Limb (tissue), 2 donors: ENCODE results near the gene PCDHGB4.
"Not testable (repeated sequence)": the region's sequence is repeated elsewhere in the genome, so short reads cannot be mapped to it uniquely, and the experiment has no call there.

Experiments used
- DNase-seq, 2 donors: peaks; one replicate each; pipeline ENCODE4 v3.0.0-alpha.2; 2016; ENCODE audit errors: extremely low spot score in 2 of 2

Gene PCDHGB4

DNA sequence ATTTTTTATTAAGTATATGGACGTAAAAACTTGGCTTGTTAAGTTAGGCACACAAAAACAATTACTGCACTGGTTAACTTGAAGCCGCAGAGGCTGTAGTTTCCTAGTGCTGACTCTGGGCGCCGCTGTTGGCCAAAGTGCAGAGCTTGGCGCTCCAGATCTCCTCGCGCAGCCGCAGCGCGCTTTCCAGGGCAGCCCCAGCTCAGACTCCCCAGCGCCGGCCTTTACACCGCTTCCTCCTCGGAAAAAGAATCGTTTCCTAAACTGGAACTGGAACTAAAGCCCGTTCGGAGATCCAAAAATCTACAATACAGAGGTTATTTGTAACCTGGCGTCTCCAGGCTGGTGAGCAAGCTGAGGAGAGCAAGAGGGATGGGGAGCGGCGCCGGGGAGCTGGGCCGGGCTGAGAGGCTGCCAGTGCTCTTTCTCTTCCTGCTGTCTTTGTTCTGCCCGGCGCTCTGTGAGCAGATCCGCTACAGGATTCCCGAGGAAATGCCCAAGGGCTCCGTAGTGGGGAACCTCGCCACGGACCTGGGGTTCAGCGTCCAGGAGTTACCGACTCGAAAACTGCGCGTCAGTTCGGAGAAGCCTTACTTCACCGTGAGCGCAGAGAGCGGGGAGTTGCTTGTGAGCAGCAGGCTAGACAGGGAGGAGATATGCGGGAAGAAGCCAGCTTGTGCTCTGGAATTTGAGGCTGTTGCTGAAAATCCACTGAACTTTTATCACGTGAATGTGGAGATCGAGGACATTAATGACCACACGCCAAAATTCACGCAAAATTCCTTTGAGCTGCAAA is 10.5 kb downstream of the PCDHGB4 start, which contains the start of gene PCDHGB5:
Gene PCDHGB5 (plus strand): TSS at position 192 of the 796 bp plus-strand sequence. CDS start 181 bp downstream, at position 373.
- not testable (repeated sequence) for DNase-seq

DNA sequence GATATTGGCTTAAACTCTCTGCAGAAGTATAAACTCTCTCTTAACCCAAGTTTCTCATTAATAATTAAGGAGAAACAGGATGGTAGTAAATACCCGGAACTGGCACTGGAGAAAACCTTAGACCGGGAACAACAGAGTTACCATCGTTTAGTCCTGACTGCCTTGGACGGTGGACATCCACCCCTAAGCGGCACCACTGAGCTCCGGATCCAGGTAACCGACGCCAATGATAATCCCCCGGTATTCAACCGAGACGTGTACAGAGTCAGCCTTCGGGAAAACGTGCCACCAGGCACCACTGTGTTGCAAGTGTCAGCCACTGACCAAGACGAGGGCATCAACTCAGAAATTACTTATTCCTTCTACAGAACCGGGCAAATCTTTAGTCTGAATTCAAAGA is 11.1 kb downstream of the PCDHGB4 start:
- DNase-seq = no peak

DNA sequence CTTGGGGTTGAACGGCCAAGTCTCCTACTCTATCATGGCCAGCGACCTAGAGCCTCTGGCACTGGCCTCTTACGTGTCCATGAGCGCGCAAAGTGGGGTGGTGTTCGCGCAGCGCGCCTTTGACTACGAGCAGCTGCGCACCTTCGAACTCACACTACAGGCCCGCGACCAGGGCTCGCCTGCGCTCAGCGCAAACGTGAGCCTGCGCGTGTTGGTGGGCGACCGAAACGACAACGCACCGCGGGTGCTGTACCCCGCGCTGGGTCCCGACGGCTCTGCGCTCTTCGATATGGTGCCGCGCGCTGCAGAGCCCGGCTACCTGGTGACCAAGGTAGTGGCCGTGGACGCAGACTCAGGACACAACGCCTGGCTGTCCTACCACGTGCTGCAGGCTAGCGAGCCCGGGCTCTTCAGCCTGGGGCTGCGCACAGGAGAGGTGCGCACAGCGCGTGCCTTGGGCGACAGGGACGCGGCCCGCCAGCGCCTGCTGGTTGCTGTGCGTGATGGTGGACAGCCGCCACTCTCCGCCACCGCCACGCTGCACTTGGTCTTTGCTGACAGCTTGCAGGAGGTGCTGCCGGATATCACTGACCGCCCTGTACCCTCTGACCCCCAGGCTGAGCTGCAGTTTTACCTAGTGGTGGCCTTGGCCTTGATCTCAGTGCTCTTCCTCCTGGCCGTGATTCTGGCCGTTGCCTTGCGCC is 12.2 kb downstream of the PCDHGB4 start:
- DNase-seq = no peak

DNA sequence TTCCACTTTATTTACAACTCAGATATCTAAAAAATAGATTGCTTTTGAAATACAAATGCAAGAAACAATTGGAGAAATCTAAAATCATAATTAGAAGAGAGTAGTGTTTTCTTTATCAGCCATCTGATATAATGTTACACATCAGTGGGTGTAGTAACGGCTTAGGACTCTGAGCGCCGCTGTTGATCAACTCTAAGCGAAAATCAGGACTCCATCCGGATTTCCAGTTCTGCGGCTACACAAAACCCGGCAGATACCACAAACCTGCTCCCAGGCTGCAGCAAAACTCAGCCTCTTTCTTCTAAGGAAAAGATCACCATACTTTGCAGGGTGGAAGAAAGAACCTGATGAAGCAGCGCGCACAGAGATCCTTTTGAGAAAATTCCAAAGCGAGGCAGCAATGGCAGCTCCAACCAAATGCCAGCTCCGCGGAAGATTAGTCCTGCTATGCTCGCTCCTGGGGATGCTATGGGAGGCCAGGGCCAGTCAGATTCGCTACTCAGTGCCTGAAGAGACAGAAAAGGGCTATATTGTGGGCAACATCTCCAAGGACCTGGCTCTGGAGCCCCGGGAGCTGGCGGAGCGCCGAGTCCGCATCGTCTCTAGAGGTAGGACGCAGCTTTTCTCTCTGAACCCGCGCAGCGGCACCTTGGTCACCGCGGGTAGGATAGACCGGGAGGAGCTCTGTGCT is 15.2 kb downstream of the PCDHGB4 start, which contains the start of gene PCDHGA9:
Gene PCDHGA9 (plus strand): TSS at position 226 of the 691 bp plus-strand sequence. CDS start 175 bp downstream, at position 401.
- peak in 1 of 2 donors; percentile 3 for DNase-seq

DNA sequence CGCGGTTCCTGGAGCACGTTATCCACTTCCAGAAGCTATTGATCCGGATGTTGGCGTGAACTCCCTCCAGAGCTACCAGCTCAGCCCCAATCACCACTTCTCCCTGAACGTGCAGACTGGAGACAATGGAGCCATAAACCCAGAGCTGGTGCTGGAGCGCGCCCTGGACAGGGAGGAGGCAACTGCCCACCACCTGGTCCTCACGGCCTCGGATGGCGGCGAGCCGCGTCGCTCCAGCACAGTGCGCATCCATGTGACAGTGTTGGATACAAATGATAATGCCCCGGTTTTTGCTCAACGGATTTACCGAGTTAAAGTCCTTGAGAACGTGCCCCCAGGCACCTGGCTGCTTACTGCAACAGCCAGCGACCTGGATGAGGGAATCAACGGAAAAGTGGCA is 15.9 kb downstream of the PCDHGB4 start:
- DNase-seq = no peak

DNA sequence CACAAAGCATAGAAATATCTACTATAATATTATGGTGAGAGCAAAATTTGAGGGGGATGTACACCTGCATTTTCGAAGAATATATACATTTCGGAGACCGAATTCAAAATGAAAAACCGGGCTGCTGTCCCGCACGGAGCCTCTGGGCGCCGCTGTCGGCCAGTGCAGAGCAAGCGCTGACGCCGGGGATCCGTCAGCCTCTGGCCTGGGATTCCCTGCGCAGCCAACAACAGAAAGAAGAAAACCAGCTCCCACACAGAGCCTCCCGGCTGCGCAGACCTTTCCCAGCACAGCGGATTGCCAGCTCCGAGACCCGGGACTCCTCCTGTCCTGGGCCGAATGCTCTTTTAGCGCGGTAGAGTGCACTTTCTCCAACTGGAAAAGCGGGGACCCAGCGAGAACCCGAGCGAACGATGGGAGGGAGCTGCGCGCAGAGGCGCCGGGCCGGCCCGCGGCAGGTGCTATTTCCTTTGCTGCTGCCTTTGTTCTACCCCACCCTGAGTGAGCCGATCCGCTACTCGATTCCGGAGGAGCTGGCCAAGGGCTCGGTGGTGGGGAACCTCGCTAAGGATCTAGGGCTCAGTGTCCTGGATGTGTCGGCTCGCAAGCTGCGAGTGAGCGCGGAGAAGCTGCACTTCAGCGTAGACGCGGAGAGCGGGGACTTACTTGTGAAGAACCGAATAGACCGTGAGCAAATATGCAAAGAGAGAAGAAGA is 20.4 kb downstream of the PCDHGB4 start, which contains the start of gene PCDHGB6:
Gene PCDHGB6 (plus strand): TSS at position 232 of the 716 bp plus-strand sequence. CDS start 182 bp downstream, at position 414.
- peak; percentile 16 to 61 for DNase-seq

DNA sequence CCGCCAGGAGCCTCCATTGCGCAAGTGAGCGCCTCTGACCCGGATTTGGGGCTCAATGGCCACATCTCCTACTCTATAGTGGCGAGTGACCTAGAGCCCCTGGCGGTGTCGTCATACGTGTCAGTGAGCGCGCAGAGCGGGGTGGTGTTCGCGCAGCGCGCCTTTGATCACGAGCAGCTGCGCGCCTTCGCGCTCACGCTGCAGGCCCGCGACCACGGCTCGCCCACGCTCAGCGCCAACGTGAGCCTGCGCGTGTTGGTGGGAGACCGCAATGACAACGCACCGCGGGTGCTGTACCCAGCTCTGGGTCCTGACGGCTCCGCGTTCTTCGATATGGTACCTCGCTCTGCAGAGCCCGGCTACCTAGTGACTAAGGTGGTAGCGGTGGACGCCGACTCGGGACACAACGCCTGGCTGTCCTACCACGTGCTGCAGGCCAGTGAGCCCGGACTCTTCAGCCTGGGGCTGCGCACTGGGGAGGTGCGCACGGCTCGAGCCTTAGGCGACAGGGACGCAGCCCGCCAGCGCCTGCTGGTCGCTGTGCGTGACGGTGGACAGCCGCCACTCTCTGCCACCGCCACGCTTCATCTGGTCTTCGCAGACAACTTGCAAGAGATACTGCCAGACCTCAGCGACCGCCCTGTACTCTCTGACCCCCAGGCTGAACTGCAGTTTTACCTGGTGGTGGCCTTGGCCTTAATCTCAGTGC is 22.3 kb downstream of the PCDHGB4 start:
- no peak for DNase-seq

DNA sequence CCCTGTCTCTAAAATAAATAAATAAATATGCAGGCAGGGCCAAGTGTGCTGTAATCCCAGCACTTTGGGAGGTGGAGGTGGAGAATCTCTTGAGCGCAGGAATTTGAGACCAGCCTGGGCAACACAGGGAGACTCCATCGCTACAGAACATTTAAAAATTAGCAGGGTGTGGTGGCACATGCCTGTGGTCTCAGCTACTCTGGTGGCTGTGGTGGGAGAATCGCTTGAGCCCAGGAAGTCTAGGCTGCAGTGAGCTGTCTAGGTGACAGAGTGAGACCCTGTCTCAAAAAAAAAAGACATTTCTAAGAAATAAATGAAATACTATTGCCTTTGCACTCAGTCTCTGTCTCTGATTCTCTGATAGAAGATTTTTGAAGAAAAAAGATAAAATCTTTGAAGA is 24.1 kb downstream of the PCDHGB4 start:
- no peak for DNase-seq

DNA sequence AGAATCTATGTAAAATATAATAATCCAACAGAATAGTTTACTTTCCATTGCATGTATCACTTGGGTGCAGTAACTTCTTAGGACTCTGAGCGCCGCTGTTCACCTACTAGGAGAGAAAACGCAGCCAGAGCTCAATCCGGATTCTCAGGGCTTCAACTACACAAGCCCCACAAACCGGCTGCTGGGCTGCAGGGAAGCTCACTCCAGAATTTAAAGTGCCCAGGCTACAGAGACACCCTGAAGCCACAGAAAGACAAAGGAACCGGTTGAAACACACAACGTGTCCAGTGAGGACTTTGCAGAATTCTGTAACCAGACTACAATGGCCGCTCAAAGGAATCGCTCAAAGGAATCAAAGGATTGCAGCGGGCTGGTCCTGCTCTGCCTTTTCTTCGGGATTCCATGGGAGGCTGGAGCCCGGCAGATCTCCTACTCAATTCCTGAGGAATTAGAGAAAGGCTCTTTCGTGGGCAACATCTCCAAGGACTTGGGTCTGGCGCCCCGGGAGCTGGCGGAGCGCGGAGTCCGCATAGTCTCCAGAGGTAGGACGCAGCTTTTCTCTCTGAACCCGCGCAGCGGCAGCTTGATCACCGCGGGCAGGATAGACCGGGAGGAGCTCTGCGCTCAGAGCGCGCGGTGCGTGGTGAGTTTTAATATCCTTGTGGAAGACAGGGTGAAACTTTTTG is 25.5 kb downstream of the PCDHGB4 start, which contains the start of gene PCDHGA10:
Gene PCDHGA10 (plus strand): TSS at position 134 of the 686 bp plus-strand sequence. CDS start 189 bp downstream, at position 323.
- peak in 1 of 2 donors; percentile 5 for DNase-seq

DNA sequence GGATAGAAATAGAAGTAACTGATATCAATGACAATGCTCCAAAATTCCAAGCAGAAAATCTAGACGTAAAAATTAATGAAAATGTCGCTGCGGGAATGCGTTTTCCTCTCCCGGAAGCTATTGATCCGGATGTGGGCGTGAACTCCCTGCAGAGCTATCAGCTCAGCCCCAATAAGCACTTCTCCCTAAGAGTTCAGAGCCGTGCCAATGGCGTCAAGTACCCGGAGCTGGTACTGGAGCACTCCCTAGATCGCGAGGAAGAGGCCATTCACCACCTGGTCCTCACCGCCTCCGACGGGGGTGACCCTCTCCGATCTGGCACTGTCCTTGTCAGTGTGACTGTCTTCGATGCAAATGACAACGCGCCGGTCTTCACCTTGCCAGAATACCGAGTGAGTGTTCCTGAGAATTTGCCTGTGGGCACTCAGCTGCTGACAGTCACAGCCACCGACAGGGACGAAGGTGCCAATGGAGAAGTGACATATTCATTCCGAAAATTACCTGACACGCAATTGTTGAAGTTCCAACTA is 26.1 kb downstream of the PCDHGB4 start:
- DNase-seq = no peak

DNA sequence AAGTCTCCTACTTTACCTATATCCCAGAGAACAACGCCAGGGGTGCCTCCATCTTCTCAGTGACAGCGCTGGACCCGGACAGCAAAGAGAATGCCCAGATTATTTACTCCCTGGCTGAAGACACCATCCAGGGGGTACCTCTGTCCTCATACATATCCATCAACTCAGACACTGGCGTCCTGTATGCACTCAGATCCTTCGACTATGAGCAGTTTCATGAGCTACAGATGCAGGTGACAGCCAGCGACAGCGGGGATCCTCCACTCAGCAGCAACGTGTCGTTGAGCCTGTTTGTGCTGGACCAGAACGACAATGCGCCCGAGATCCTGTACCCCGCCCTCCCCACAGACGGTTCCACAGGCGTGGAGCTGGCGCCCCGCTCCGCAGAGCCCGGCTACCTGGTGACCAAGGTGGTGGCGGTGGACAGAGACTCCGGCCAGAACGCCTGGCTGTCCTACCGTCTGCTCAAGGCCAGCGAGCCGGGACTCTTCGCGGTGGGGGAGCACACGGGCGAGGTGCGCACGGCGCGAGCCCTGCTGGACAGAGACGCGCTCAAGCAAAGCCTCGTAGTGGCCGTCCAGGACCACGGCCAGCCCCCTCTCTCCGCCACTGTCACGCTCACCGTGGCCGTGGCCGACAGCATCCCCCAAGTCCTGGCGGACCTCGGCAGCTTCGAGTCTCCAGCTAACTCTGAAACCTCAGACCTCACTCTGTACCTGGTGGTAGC is 27.2 kb downstream of the PCDHGB4 start:
- DNase-seq = not testable (repeated sequence)

DNA sequence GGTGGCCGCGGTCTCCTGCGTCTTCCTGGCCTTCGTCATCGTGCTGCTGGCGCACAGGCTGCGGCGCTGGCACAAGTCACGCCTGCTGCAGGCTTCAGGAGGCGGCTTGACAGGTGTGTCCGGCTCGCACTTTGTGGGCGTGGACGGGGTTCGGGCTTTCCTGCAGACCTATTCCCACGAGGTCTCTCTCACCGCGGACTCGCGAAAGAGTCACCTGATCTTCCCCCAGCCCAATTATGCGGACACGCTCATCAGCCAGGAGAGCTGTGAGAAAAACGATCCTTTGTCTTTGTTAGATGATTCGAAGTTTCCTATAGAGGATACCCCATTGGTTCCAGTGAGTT is 27.7 kb downstream of the PCDHGB4 start:
- DNase-seq = not testable (repeated sequence)

DNA sequence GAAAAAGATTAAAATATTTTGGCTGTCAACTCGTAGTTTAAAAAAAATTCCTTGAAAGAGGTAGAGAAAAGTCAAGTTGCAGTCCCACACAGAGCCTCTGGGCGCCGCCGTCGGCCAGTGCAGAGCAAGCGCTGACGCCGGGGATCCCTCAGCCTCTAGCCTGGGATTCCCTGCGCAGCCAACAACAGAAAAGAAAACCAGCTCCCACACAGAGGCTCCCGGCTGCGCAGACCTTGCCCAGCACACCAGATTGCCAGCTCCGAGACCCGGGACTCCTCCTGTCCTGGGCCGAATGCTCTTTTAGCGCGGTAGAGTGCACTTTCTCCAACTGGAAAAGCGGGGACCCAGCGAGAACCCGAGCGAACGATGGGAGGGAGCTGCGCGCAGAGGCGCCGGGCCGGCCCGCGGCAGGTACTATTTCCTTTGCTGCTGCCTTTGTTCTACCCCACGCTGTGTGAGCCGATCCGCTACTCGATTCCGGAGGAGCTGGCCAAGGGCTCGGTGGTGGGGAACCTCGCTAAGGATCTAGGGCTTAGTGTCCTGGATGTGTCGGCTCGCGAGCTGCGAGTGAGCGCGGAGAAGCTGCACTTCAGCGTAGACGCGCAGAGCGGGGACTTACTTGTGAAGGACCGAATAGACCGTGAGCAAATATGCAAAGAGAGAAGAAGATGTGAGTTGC is 30.1 kb downstream of the PCDHGB4 start, which contains the start of gene PCDHGB7:
Gene PCDHGB7 (plus strand): TSS at position 184 of the 679 bp plus-strand sequence. CDS start 183 bp downstream, at position 367.
- DNase-seq = peak; percentile 44 to 67

DNA sequence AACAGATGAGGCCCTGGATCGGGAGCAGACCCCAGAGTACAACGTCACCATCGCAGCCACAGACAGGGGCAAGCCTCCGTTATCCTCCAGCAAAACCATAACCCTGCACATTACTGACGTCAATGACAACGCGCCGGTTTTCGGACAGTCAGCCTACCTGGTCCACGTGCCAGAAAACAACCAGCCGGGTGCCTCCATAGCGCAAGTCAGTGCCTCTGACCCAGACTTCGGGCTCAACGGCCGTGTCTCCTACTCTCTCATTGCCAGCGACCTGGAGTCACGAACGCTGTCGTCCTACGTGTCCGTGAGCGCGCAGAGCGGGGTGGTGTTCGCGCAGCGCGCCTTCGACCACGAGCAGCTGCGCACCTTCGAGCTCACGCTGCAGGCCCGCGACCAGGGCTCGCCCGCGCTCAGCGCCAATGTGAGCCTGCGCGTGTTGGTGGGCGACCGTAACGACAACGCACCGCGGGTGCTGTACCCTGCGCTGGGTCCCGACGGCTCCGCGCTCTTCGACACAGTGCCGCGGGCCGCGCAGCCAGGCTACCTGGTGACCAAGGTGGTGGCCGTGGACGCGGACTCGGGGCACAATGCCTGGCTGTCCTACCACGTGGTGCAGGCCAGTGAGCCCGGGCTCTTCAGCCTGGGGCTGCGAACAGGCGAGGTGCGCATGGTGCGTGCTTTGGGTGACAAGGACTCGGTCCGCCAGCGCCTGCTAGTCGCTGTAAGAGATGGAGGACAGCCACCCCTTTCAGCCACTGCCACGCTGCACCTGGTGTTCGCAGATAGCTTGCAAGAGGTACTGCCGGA is 31.8 kb downstream of the PCDHGB4 start:
- no peak for DNase-seq

DNA sequence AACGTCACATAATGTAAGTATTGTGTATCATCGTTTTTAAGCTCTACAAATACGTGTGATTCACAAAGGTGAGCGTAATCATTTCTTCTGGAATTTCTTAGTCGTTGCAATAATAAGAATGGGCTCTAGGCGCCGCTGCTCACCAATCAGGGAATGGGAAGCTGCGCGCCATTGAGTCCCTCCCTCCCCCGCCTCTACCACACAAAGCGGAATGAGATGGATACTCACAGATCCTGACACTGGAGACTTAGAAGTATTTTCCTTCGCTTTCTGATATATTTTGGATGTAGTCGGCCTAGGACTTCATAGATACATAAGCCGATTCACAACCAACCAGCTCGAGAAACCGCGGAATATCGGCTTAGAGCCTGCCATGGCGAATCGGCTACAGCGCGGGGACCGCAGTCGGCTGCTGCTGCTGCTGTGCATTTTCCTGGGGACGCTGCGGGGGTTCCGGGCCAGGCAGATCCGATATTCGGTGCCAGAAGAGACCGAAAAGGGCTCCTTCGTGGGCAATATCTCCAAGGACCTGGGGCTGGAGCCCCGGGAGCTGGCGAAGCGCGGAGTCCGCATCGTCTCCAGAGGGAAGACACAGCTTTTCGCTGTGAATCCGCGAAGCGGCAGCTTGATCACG is 33.5 kb downstream of the PCDHGB4 start, which contains the start of gene PCDHGA11:
Gene PCDHGA11 (plus strand): TSS at position 197 of the 634 bp plus-strand sequence. CDS start 177 bp downstream, at position 374.
- DNase-seq = no peak

DNA sequence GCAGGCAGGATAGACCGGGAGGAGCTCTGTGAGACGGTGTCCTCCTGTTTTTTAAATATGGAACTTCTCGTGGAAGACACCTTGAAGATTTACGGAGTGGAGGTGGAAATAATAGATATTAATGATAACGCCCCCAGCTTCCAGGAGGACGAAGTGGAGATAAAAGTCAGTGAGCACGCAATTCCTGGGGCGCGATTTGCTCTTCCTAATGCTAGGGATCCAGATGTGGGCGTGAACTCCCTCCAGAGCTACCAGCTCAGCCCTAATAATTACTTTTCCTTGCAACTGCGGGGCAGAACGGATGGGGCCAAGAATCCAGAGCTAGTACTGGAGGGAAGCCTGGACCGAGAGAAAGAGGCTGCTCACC is 34.0 kb downstream of the PCDHGB4 start:
- DNase-seq = no peak
